OCI-LY7 (cell line): Measurements from ENCODE around the gene ATG2A. TPM values are rescaled to one million over a fixed set of nuclear protein-coding genes. Genes with fewer than 3 reads are reported as not detected.

Experiments
- BruUV-seq: library from RNA; stranded (reverse); fragments of 400-500 nt; replicated peaks from 2 replicates; lab custom pipeline; 2021; lab: Mats Ljungman, UMichigan
- CTCF ChIA-PET: fragments of 300-600 bp; sonication (Branson Sonifier 250); formaldehyde crosslinking; loops from one replicate; lab custom pipeline; 2022; ENCODE audit warnings: antibody characterized with exemption; ENCODE audit not compliant: unreplicated experiment; lab: Charles Lee
- POLR2A ChIA-PET: fragments of 300-600 bp; sonication (Branson Sonifier 250); formaldehyde crosslinking; loops from one replicate; lab custom pipeline; 2022; ENCODE audit warnings: antibody characterized with exemption; lab: Charles Lee
- DNase-seq: peaks from one replicate; pipeline ENCODE4 v3.0.0-alpha.2; 2015; ENCODE audit warnings: low spot score
- H2AFZ ChIP-seq: fragments of 200-600 bp; sonication (generic), shearing (Covaris generic); 2 replicates; pipeline ENCODE4 v1.6.1; 2014; ENCODE audit warnings: mild to moderate bottlenecking, antibody characterized with exemption, low read length, moderate library complexity
- H3K27ac ChIP-seq: fragments of 200-600 bp; sonication (generic); 2 replicates; pipeline ENCODE4 v1.5.1; 2014; ENCODE audit warnings: mixed run types, low read depth, mild to moderate bottlenecking, moderate library complexity, low read length, inconsistent platforms; ENCODE audit not compliant: poor library complexity, severe bottlenecking
- H3K36me3 ChIP-seq: fragments of 200-600 bp; sonication (generic); 2 replicates; pipeline ENCODE4 v1.6.1; 2014; ENCODE audit warnings: mild to moderate bottlenecking, antibody characterized with exemption, low read length, moderate library complexity, mixed read lengths; ENCODE audit not compliant: insufficient read depth
- H3K4me1 ChIP-seq: fragments of 200-600 bp; sonication (generic); 2 replicates; pipeline ENCODE4 v1.5.1; 2014; ENCODE audit warnings: mild to moderate bottlenecking, low read length; ENCODE audit not compliant: insufficient read depth, poor library complexity, severe bottlenecking
- H3K4me2 ChIP-seq: fragments of 200-600 bp; sonication (generic); 2 replicates; pipeline ENCODE4 v1.6.1; 2014; ENCODE audit warnings: mild to moderate bottlenecking, low read length
- H3K4me3 ChIP-seq: fragments of 200-600 bp; sonication (generic); 2 replicates; pipeline ENCODE4 v1.5.1; 2014; ENCODE audit warnings: mild to moderate bottlenecking, low read depth, low read length; ENCODE audit not compliant: poor library complexity, severe bottlenecking
- H3K79me2 ChIP-seq: fragments of 200-600 bp; sonication (generic); 2 replicates; pipeline ENCODE4 v1.6.1; 2016; ENCODE audit warnings: low read depth, mild to moderate bottlenecking, low read length, moderate library complexity, mixed read lengths; ENCODE audit not compliant: insufficient read depth
- H3K9me2 ChIP-seq: fragments of 200-600 bp; sonication (generic); 2 replicates; pipeline ENCODE4 v1.6.1; 2016; ENCODE audit warnings: mild to moderate bottlenecking, low read length, mixed read lengths; ENCODE audit not compliant: insufficient read depth
- H3K9me3 ChIP-seq: fragments of 200-600 bp; sonication (generic); 2 replicates; pipeline ENCODE4 v1.6.1; 2014; ENCODE audit warnings: mild to moderate bottlenecking, mixed run types, low read length, mixed read lengths
- H4K20me1 ChIP-seq: fragments of 200-600 bp; sonication (generic); 2 replicates; pipeline ENCODE4 v1.6.1; 2014; ENCODE audit warnings: mild to moderate bottlenecking, antibody characterized with exemption, low read length, moderate library complexity, mixed read lengths; ENCODE audit not compliant: insufficient read depth
- EZH2phosphoT487 ChIP-seq: fragments of 200-600 bp; sonication (generic); IDR thresholded peaks from 2 replicates; pipeline ENCODE4 v1.6.1; 2018; ENCODE audit warnings: low read depth, borderline replicate concordance, mild to moderate bottlenecking, mixed run types, antibody characterized with exemption, low read length, moderate library complexity, mixed read lengths
- intact Hi-C: fragments of 100-400 bp; cut with micrococcal nuclease; formaldehyde crosslinking; loops from one replicate; pipeline ENCODE4 v1.10.0; 2022; ENCODE audit not compliant: unreplicated experiment
- total RNA-seq, 2 experiments: library from RNA; depleted of rRNA in 1 of 2; stranded (reverse); fragments of >200 nt in 1 of 2; shearing (Covaris generic) in 1 of 2; gene quantifications; 2 replicates each; pipeline ENCODE4 v1.2.3, GENCODE V29; 2014 to 2022
- TF ChIP-seq, protein P1 (sequence below): fragments of 200-600 bp; sonication (generic); conservative IDR thresholded peaks from 2 replicates; pipeline ENCODE4 v1.5.1; 2014; ENCODE audit warnings: mild to moderate bottlenecking, antibody characterized with exemption, low read length, moderate library complexity, mixed read lengths

The ATG2A gene
- total RNA-seq, 2 experiments from 2014 or later: 18.1 to 28.2 TPM

DNA sequence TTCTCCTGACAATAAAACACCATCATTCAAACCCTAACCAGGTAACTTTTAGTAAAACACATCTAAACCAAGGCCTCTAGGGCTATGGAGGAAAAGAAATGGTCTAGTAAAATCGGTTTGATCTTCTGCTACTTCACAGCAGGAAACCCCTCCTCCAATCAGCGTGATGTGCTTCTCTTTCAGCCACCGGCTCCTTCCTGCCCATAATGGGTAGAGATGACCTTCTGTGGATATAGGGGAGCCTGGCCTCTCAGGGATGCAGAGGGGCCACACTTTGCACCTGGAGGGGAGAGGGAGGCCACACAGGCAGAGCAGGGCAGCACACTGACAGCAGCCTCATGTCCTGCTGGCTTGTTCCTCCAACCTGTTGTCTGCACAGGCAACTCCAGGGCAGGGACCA, 45.5 kb downstream of the ATG2A start:
- ChIA-PET POLR2A (interaction anchor here (7.3 to 8.8 kb wide), 2 partner anchors 10 to 21 kb away, joined by 90 to 115 read pairs; no protein-coding TSS in a partner anchor), CTCF (no interaction called here)
- H2AFZ ChIP-seq: no peak overlapping the region
- no peak for DNase-seq
- TF ChIP-seq EZH2phosphoT487: no peak
- TF ChIP-seq, protein P1, sequence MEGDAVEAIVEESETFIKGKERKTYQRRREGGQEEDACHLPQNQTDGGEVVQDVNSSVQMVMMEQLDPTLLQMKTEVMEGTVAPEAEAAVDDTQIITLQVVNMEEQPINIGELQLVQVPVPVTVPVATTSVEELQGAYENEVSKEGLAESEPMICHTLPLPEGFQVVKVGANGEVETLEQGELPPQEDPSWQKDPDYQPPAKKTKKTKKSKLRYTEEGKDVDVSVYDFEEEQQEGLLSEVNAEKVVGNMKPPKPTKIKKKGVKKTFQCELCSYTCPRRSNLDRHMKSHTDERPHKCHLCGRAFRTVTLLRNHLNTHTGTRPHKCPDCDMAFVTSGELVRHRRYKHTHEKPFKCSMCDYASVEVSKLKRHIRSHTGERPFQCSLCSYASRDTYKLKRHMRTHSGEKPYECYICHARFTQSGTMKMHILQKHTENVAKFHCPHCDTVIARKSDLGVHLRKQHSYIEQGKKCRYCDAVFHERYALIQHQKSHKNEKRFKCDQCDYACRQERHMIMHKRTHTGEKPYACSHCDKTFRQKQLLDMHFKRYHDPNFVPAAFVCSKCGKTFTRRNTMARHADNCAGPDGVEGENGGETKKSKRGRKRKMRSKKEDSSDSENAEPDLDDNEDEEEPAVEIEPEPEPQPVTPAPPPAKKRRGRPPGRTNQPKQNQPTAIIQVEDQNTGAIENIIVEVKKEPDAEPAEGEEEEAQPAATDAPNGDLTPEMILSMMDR: no peak
- H3K4me3 ChIP-seq: peak overlapping the region; percentile 57
- peak overlapping the region; percentile 96 for H3K4me2 ChIP-seq
- intact Hi-C loops: no loop called here
- H3K4me1 ChIP-seq: peaks cover 100% of the 10 kb centered on the region
- H3K9me3 ChIP-seq: no peaks in the 10 kb centered on the region
- H3K27ac ChIP-seq: peak overlapping the region; percentile 97
- no TSS peak for BruUV-seq
- no peaks in the 10 kb centered on the region for H3K9me2 ChIP-seq
- peaks cover 16% of the 10 kb centered on the region; the same call in 1 of the 2 replicates for H4K20me1 ChIP-seq
- peaks cover 84% of the 10 kb centered on the region for H3K36me3 ChIP-seq
- peaks cover 94% of the 10 kb centered on the region for H3K79me2 ChIP-seq

- POLR2A ChIA-PET: interaction anchor here (0.9 to 13.0 kb wide), 3 partner anchors 11 to 92 kb away, joined by 3 to 178 read pairs (median 25); no protein-coding TSS in a partner anchor
- Histone ChIP-seq H3K4me2 (peak overlapping the region; percentile 96), H3K79me2 (peaks cover 94% of the 10 kb centered on the region), H3K9me3 (no peaks in the 10 kb centered on the region), H4K20me1 (0 out of 2 replicates have a peak, but pooled peaks cover 13% of the 10 kb centered on the region), H2AFZ (no peak overlapping the region), H3K9me2 (no peaks in the 10 kb centered on the region), H3K4me3 (peak overlapping the region; percentile 57), H3K36me3 (peaks cover 83% of the 10 kb centered on the region), H3K4me1 (peaks cover 100% of the 10 kb centered on the region), H3K27ac (peak overlapping the region; percentile 97)
- no TSS peak for BruUV-seq
- TF ChIP-seq, protein P1: no peak
- DNase-seq: no peak
- CTCF ChIA-PET: interaction anchor here (2.9 kb wide), 1 partner anchor 23 kb away, joined by 16 read pairs; no protein-coding TSS in a partner anchor
- intact Hi-C loops: no loop called here
Measured at GRCh38 chr11:64870893-64871466, 46.0 kb downstream of the ATG2A start.
